Heart left ventricle (tissue), 13 donors: ENCODE measurements around the gene EMP1.

Experiments used
- POLR2A ChIP-seq, 2 donors: fragments of 450-650 bp; IDR thresholded peaks; one replicate each; pipeline ENCODE4 v1.6.1; 2017; ENCODE audit warnings: antibody characterized with exemption in 2 of 2, mild to moderate bottlenecking in 2 of 2, moderate library complexity in 2 of 2
- TF ChIP-seq, protein P1 (sequence below), 12 donors: fragments of 200-600 bp; sonication (generic) in 4 of 12; IDR thresholded peaks; one replicate each; pipeline versions ENCODE4 v1.5.0 to v1.8.0; 2018 to 2022; ENCODE audit warnings: antibody characterized with exemption in 12 of 12, mild to moderate bottlenecking in 5 of 12
- donor health status: ischemic (EF 13 %, LVEDD 7.1; RV severe dilation, severe dysfunction).
- donor health status: DM: no; HTN: yes; CAD: no.
- donor health status: DM: no; HTN: no; CAD: no.
- donor health status: ischemic (EF 25% LVEDD 6.9; RV normal size, moderate dysfunction).
- donor health status: ischemic (EF 25% LVEDD 5.7; RV mildly dilated, moderate dysfunction).
- donor health status: ischemic (EF 35%, LVEDD 5.7; RV mildly dilated, moderate dysfunction).
- donor health status: nonischemic (EF 11% LVEDD 7.7; RV severe dilation, severe dysfunction).
- donor health status: DM: yes; HTN: yes; CAD: no.
- donor health status: PGD.
- donor health status: ischemic (EF 29% LVEDD 5.4; RV normal size, mild dysfunction).
- donor health status: nonischemic (EF 23%, LVEDD 6.1; RV moderate dilation, normal function).

DNA sequence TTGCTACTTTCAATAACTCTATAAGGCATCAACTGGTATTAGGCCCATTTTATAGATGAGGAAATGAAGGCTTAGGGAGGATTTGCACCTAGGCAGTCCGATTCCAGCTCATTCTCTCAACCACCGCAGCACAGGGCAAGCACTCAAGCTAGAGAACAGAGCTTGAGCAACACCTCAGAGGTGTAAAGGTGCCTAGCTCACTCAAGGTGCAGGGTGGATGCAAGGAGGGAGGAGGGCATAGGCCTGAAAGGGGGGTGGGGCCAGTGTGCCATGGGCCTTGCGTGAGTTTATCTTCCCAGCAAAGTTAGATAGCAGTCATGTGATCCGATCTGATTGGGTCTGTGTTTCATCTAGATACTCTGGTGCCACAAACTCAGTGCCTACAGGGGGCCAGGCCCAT, 10.2 kb upstream of the EMP1 start:
- TF ChIP-seq, protein P1, sequence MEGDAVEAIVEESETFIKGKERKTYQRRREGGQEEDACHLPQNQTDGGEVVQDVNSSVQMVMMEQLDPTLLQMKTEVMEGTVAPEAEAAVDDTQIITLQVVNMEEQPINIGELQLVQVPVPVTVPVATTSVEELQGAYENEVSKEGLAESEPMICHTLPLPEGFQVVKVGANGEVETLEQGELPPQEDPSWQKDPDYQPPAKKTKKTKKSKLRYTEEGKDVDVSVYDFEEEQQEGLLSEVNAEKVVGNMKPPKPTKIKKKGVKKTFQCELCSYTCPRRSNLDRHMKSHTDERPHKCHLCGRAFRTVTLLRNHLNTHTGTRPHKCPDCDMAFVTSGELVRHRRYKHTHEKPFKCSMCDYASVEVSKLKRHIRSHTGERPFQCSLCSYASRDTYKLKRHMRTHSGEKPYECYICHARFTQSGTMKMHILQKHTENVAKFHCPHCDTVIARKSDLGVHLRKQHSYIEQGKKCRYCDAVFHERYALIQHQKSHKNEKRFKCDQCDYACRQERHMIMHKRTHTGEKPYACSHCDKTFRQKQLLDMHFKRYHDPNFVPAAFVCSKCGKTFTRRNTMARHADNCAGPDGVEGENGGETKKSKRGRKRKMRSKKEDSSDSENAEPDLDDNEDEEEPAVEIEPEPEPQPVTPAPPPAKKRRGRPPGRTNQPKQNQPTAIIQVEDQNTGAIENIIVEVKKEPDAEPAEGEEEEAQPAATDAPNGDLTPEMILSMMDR (IDR thresholded peaks at IDR 0.05), result no peak
- no peak for TF ChIP-seq POLR2A (IDR thresholded peaks at IDR 0.05)
